SK-N-SH (cell line): Measurements from ENCODE around the gene CHAC1. TPM values are rescaled to one million over a fixed set of nuclear protein-coding genes. Genes with fewer than 3 reads are reported as not detected.

ENCODE experiments used
- CTCF ChIA-PET: fragments of 300-600, 350-600 bp; formaldehyde crosslinking; extraction: SDS; loops from one replicate; lab custom pipeline; 2021; lab: Yijun Ruan, JAX
- POLR2A ChIA-PET: fragments of 350-600 bp; sonication (Branson Sonifier 250); formaldehyde crosslinking; extraction: SDS; loops from one replicate; lab custom pipeline; 2020; ENCODE audit warnings: antibody characterized with exemption, inconsistent platforms; lab: Yijun Ruan, JAX
- DNase-seq: peaks from one replicate; pipeline ENCODE4 v3.0.0; 2012
- H2AFZ ChIP-seq: fragments of 200-600 bp; sonication (generic); 2 replicates; pipeline ENCODE4 v1.8.1; 2016; ENCODE audit warnings: antibody characterized with exemption, mild to moderate bottlenecking, low read depth
- H3F3A ChIP-seq: fragments of 200-600 bp; sonication (generic); replicated peaks from 2 replicates; pipeline ENCODE3; 2016; ENCODE audit warnings: antibody characterized with exemption, mild to moderate bottlenecking; ENCODE audit not compliant: insufficient read depth
- H3K27ac ChIP-seq, 2 experiments: fragments of 200-500 bp in 1 of 2; fragments of 200-600 bp in 1 of 2; sonication (Bioruptor generic) in 1 of 2; sonication (generic), shearing (Covaris generic) in 1 of 2; 2 replicates each; pipeline versions ENCODE4 v1.5.1 to v1.6.1; 2014 to 2016; ENCODE audit warnings: low read depth in 2 of 2, inconsistent platforms in 1 of 2, low read length in 1 of 2, mild to moderate bottlenecking in 1 of 2, mixed read lengths in 1 of 2
- H3K27me3 ChIP-seq: fragments of 200-600 bp; sonication (generic), shearing (Covaris generic); 2 replicates; pipeline ENCODE4 v1.6.1; 2016; ENCODE audit warnings: mixed run types; ENCODE audit not compliant: insufficient read depth
- H3K36me3 ChIP-seq, 2 experiments: fragments of 200-500 bp in 1 of 2; fragments of 200-600 bp in 1 of 2; sonication (Bioruptor generic) in 1 of 2; sonication (generic) in 1 of 2; replicated peaks in 1 of 2; 2 replicates each; pipeline versions ENCODE3 to v1.5.1; 2014 to 2016; ENCODE audit warnings: low read length in 1 of 2, mild to moderate bottlenecking in 1 of 2; ENCODE audit not compliant: insufficient read depth in 2 of 2, control insufficient read depth in 1 of 2
- H3K4me1 ChIP-seq, 2 experiments: fragments of 200-500 bp in 1 of 2; fragments of 200-600 bp in 1 of 2; sonication (Bioruptor generic) in 1 of 2; sonication (generic), shearing (Covaris generic) in 1 of 2; 2 replicates each; pipeline versions ENCODE4 v1.5.1 to v1.6.1; 2014 to 2016; ENCODE audit warnings: low read depth in 1 of 2, low read length in 1 of 2, mixed run types in 1 of 2; ENCODE audit not compliant: insufficient read depth in 2 of 2, control insufficient read depth in 1 of 2
- H3K4me2 ChIP-seq: fragments of 200-600 bp; sonication (generic), shearing (Covaris generic); 2 replicates; pipeline ENCODE4 v1.6.1; 2017; ENCODE audit warnings: mixed run types
- H3K4me3 ChIP-seq, 2 experiments: fragments of 200-500 bp in 1 of 2; fragments of 200-600 bp in 1 of 2; sonication (Bioruptor generic) in 1 of 2; sonication (generic), shearing (Covaris generic) in 1 of 2; 2 replicates each; pipeline versions ENCODE4 v1.5.1 to v1.8.1; 2014 to 2016; ENCODE audit warnings: low read depth in 2 of 2, inconsistent platforms in 1 of 2, low read length in 1 of 2, mild to moderate bottlenecking in 1 of 2, mixed read lengths in 1 of 2, moderate library complexity in 1 of 2
- H3K79me2 ChIP-seq: fragments of 200-600 bp; sonication (generic); 2 replicates; pipeline ENCODE4 v1.8.1; 2017; ENCODE audit warnings: mild to moderate bottlenecking; ENCODE audit not compliant: insufficient read depth
- H3K9ac ChIP-seq: fragments of 200-600 bp; sonication (generic); 2 replicates; pipeline ENCODE4 v1.6.1; 2017; ENCODE audit warnings: mixed run types
- H3K9me2 ChIP-seq: fragments of 200-600 bp; sonication (generic); 2 replicates; pipeline ENCODE4 v1.6.1; 2017; ENCODE audit warnings: mixed run types
- H3K9me3 ChIP-seq: fragments of 200-600 bp; sonication (generic); 2 replicates; pipeline ENCODE4 v1.6.1; 2017; ENCODE audit warnings: mixed run types, mild to moderate bottlenecking, moderate library complexity
- H4K20me1 ChIP-seq: fragments of 200-600 bp; sonication (generic); 2 replicates; pipeline ENCODE4 v1.6.1; 2017; ENCODE audit warnings: mild to moderate bottlenecking, mixed run types; ENCODE audit not compliant: insufficient read depth
- CHD2 ChIP-seq: fragments of 150-350 bp; IDR thresholded peaks from 2 replicates; pipeline ENCODE4 v1.6.1; 2018; ENCODE audit warnings: low read length; ENCODE audit not compliant: partially characterized antibody
- CTCF ChIP-seq: fragments of 200-600 bp; sonication (generic); IDR thresholded peaks from 2 replicates; pipeline ENCODE4 v1.6.1; 2017; ENCODE audit warnings: antibody characterized with exemption, mild to moderate bottlenecking, moderate library complexity
- ELF1 ChIP-seq: IDR thresholded peaks from 2 replicates; pipeline ENCODE4 v1.4.0; 2012
- FOSL2 ChIP-seq: IDR thresholded peaks from 2 replicates; pipeline ENCODE4 v1.4.0; 2012; ENCODE audit warnings: low read depth, mild to moderate bottlenecking, moderate library complexity, borderline replicate concordance
- FOXJ3 ChIP-seq: sonication (generic); formaldehyde crosslinking; IDR thresholded peaks from 2 replicates; pipeline ENCODE4 v1.5.1; 2020; ENCODE audit warnings: mild to moderate bottlenecking, missing genetic modification reagents
- IRF3 ChIP-seq: fragments of 150-350 bp; IDR thresholded peaks from 2 replicates; pipeline ENCODE4 v1.6.1; 2016; ENCODE audit warnings: mild to moderate bottlenecking, low read depth, low read length
- NFIC ChIP-seq: IDR thresholded peaks from 2 replicates; pipeline ENCODE4 v1.4.0; 2012; ENCODE audit warnings: borderline replicate concordance
- PBX3 ChIP-seq: IDR thresholded peaks from 2 replicates; pipeline ENCODE4; 2012
- RAD21 ChIP-seq: IDR thresholded peaks from 2 replicates; pipeline ENCODE4 v1.6.1; 2012; ENCODE audit warnings: mild to moderate bottlenecking, low read length
- RXRA ChIP-seq: IDR thresholded peaks from 2 replicates; pipeline ENCODE4 v1.4.0; 2012; ENCODE audit warnings: low read depth, mild to moderate bottlenecking, borderline replicate concordance
- SIN3A ChIP-seq: IDR thresholded peaks from 2 replicates; pipeline ENCODE4 v1.6.1; 2012; ENCODE audit warnings: low read depth, mild to moderate bottlenecking, low read length, moderate library complexity, borderline replicate concordance
- TCF12 ChIP-seq: IDR thresholded peaks from 2 replicates; pipeline ENCODE4 v1.4.0; 2012
- TEAD4 ChIP-seq: IDR thresholded peaks from 2 replicates; pipeline ENCODE4 v1.4.0; 2012; ENCODE audit warnings: mild to moderate bottlenecking, borderline replicate concordance; ENCODE audit not compliant: insufficient read depth
- WGBS: methylation state at CpG from one replicate; pipeline ENCODE4 v1.1.6; 2017; ENCODE audit warnings: low lambda C conversion rate; 5-methylcytosine and 5-hydroxymethylcytosine counted together
- polyA plus RNA-seq, 3 experiments: library from polyadenylated mRNA; depleted of rRNA; stranded (reverse); fragments of >200 nt; gene quantifications; 2 replicates each; pipeline ENCODE4 v1.2.3, GENCODE V29; 2012

Gene CHAC1
- polyA plus RNA-seq, 1 of the 3 experiments (the other 2 are of a cell fraction) = 9.3 TPM

GRCh38 chr15:40944510-40945296 is 8.6 kb upstream of the CHAC1 start:
- Histone ChIP-seq H3K4me2 (no peak overlapping the region), H3K9me3 (no peaks in the 10 kb centered on the region), H4K20me1 (no peaks in the 10 kb centered on the region), H3K27ac (no peak overlapping the region), H3F3A (peaks cover 16% of the 10 kb centered on the region), H3K4me3 (no peak overlapping the region), H3K9me2 (no peaks in the 10 kb centered on the region), H3K36me3 (no peaks in the 10 kb centered on the region), H2AFZ (no peak overlapping the region), H3K9ac (no peak overlapping the region), H3K79me2 (no peaks in the 10 kb centered on the region), H3K4me1 (peaks cover 7 to 24% of the 10 kb centered on the region in 2 experiments; a peak in 2 of 4 replicates), H3K27me3 (no peaks in the 10 kb centered on the region)
- ChIA-PET POLR2A (interaction anchor here (1.1 kb wide), 1 partner anchor 8 kb away, joined by 3 read pairs; the partner anchor contains the start of gene CHAC1), CTCF (interaction anchor here (1.1 to 33.6 kb wide), 4 partner anchors 11 to 43 kb away, joined by 3 to 675 read pairs (median 6); partner anchors contain the start of genes DLL4 and VPS18)
- DNase-seq = no peak
- no peak for TF ChIP-seq NFIC
- no peak for TF ChIP-seq FOXJ3 (CRISPR knock-in tag)
- TF ChIP-seq FOSL2 = no peak
- no peak for TF ChIP-seq ELF1
- TF ChIP-seq CHD2 = no peak
- no peak for TF ChIP-seq RAD21
- TF ChIP-seq CTCF = no peak
- no peak for TF ChIP-seq RXRA
- no peak for TF ChIP-seq SIN3A
- TF ChIP-seq TCF12 = no peak
- TF ChIP-seq TEAD4 = no peak
- no peak for TF ChIP-seq IRF3
- TF ChIP-seq PBX3 = no peak
- 92% methylated on average over 11 of the region's 11 CpGs for WGBS
